GM23338 (cell line): ENCODE measurements around the gene N4BP2. TPM values are rescaled to one million over a fixed set of nuclear protein-coding genes. Genes with fewer than 3 reads are reported as not detected.

Experiments
- ATAC-seq: fragments of 200-7000 bp; cut with Tn5 transposase; 3 replicates; pipeline ENCODE4 v1.9.1; 2020
- DNase-seq: peaks from one replicate; pipeline ENCODE4 v3.0.0-alpha.2; 2015; ENCODE audit warnings: low spot score
- H2AFZ ChIP-seq: fragments of 200-600 bp; sonication (generic); 2 replicates; pipeline ENCODE4 v1.8.0; 2016; ENCODE audit warnings: antibody characterized with exemption, mild to moderate bottlenecking, moderate library complexity
- H3F3A ChIP-seq: fragments of 200-600 bp; sonication (generic); replicated peaks from 2 replicates; pipeline ENCODE4 v1.8.0; 2017; ENCODE audit warnings: antibody characterized with exemption, mixed run types, low read depth
- H3K27ac ChIP-seq: fragments of 200-600 bp; sonication (generic); 2 replicates; pipeline ENCODE4 v1.6.1; 2016; ENCODE audit warnings: low read depth
- H3K27me3 ChIP-seq: fragments of 200-600 bp; sonication (generic); 2 replicates; pipeline ENCODE4 v1.8.0; 2016; ENCODE audit warnings: mild to moderate bottlenecking, mixed run types, moderate library complexity; ENCODE audit not compliant: insufficient read depth
- H3K36me3 ChIP-seq: fragments of 200-600 bp; sonication (generic); 2 replicates; pipeline ENCODE4 v1.8.0; 2016; ENCODE audit warnings: mild to moderate bottlenecking; ENCODE audit not compliant: insufficient read depth
- H3K4me1 ChIP-seq: fragments of 200-600 bp; sonication (generic); 2 replicates; pipeline ENCODE4 v1.8.0; 2016; ENCODE audit warnings: mild to moderate bottlenecking, moderate library complexity; ENCODE audit not compliant: insufficient read depth
- H3K4me2 ChIP-seq: fragments of 200-600 bp; sonication (generic); 2 replicates; pipeline ENCODE4 v1.7.1; 2017; ENCODE audit warnings: mixed run types
- H3K4me3 ChIP-seq: fragments of 200-600 bp; sonication (generic); 2 replicates; pipeline ENCODE4 v1.6.1; 2016; ENCODE audit warnings: mixed run types
- H3K79me2 ChIP-seq: fragments of 200-600 bp; sonication (generic); replicated peaks from 2 replicates; pipeline ENCODE4 v1.8.0; 2017; ENCODE audit warnings: mild to moderate bottlenecking; ENCODE audit not compliant: insufficient read depth
- H3K9me2 ChIP-seq: fragments of 200-600 bp; sonication (generic); 2 replicates; pipeline ENCODE4 v1.8.0; 2017; ENCODE audit not compliant: insufficient read depth
- H4K20me1 ChIP-seq: fragments of 200-600 bp; sonication (generic); replicated peaks from 2 replicates; pipeline ENCODE4 v1.8.0; 2017; ENCODE audit warnings: mild to moderate bottlenecking; ENCODE audit not compliant: insufficient read depth
- H3K27ac Mint-ChIP-seq: 2 replicates; pipeline ENCODE4 v1.8.0; 2020; ENCODE audit warnings: inconsistent platforms, mild to moderate bottlenecking, moderate library complexity, mixed read lengths
- H3K27me3 Mint-ChIP-seq: 3 replicates; pipeline ENCODE4 v1.8.0; 2022; ENCODE audit warnings: low read depth, mild to moderate bottlenecking, moderate library complexity, mixed read lengths, inconsistent platforms; ENCODE audit not compliant: insufficient read depth, poor library complexity
- H3K36me3 Mint-ChIP-seq: 3 replicates; pipeline ENCODE4 v1.8.0; 2021; ENCODE audit warnings: low read depth, mild to moderate bottlenecking, inconsistent platforms, moderate library complexity, mixed read lengths
- H3K4me1 Mint-ChIP-seq: 3 replicates; pipeline ENCODE4 v1.8.0; 2020; ENCODE audit warnings: mild to moderate bottlenecking, inconsistent platforms, mixed read lengths
- H3K4me3 Mint-ChIP-seq: 3 replicates; pipeline ENCODE4 v1.8.0; 2021; ENCODE audit warnings: moderate library complexity, mild to moderate bottlenecking, inconsistent platforms, mixed read lengths
- H3K9me3 Mint-ChIP-seq: 3 replicates; pipeline ENCODE4 v1.8.0; 2020; ENCODE audit warnings: moderate library complexity, mild to moderate bottlenecking, inconsistent platforms, mixed read lengths
- CREB1 ChIP-seq: fragments of 250-450 bp; sonication (Bioruptor Pico); IDR thresholded peaks from 2 replicates; pipeline ENCODE4 v1.5.0; 2020; ENCODE audit warnings: low read depth, mild to moderate bottlenecking, moderate library complexity
- EZH2 ChIP-seq: fragments of 200-600 bp; sonication (generic); IDR thresholded peaks from one replicate; pipeline ENCODE4 v1.8.0; 2017; ENCODE audit warnings: antibody characterized with exemption, mild to moderate bottlenecking, low read depth; ENCODE audit not compliant: unreplicated experiment
- EZH2phosphoT487 ChIP-seq: fragments of 200-600 bp; sonication (generic); IDR thresholded peaks from one replicate; pipeline ENCODE4 v1.8.1; 2018; ENCODE audit warnings: antibody characterized with exemption; ENCODE audit not compliant: unreplicated experiment
- JUNB ChIP-seq: IDR thresholded peaks from one replicate; pipeline ENCODE4 v1.6.1; 2016; ENCODE audit warnings: antibody characterized with exemption; ENCODE audit not compliant: unreplicated experiment
- NANOG ChIP-seq: IDR thresholded peaks from 2 replicates; pipeline ENCODE4 v1.6.1; 2016; ENCODE audit warnings: antibody characterized with exemption, borderline replicate concordance
- POLR2AphosphoS5 ChIP-seq: IDR thresholded peaks from 2 replicates; pipeline ENCODE4 v1.6.1; 2016; ENCODE audit warnings: antibody characterized with exemption, low read depth
- STAT1 ChIP-seq: IDR thresholded peaks from one replicate; pipeline ENCODE4 v1.6.1; 2016; ENCODE audit warnings: antibody characterized with exemption; ENCODE audit not compliant: unreplicated experiment
- ZNF114 ChIP-seq: fragments of 250-450 bp; sonication (Bioruptor Pico); IDR thresholded peaks from 2 replicates; pipeline ENCODE4 v1.5.0; 2020; ENCODE audit warnings: mild to moderate bottlenecking, moderate library complexity
- ZNF331 ChIP-seq: fragments of 250-450 bp; sonication (Bioruptor Pico); IDR thresholded peaks from 2 replicates; pipeline ENCODE4 v1.5.0; 2020; ENCODE audit warnings: low read depth, mild to moderate bottlenecking, moderate library complexity
- ZNF462 ChIP-seq: fragments of 250-450 bp; sonication (Bioruptor Pico); IDR thresholded peaks from 2 replicates; pipeline ENCODE4 v1.5.0; 2020; ENCODE audit warnings: mild to moderate bottlenecking, moderate library complexity
- polyA plus RNA-seq: library from polyadenylated mRNA; unstranded; fragments of >200 nt; fragmentation: Nextera tagmentation; extraction: Ambion mirVana; gene quantifications from 2 replicates; pipeline ENCODE4 v1.2.1, GENCODE V29; 2016
- total RNA-seq: library from RNA; depleted of rRNA; stranded (reverse); fragments of >200 nt; shearing (Covaris generic); gene quantifications from 2 replicates; pipeline ENCODE4 v1.2.3, GENCODE V29; 2014
- TF ChIP-seq, protein P1 (sequence below): IDR thresholded peaks from one replicate; pipeline ENCODE4 v1.6.1; 2018; ENCODE audit warnings: antibody characterized with exemption; ENCODE audit not compliant: unreplicated experiment
- TF ChIP-seq, protein P2 (sequence below): IDR thresholded peaks from 2 replicates; pipeline ENCODE4 v1.6.1; 2016; ENCODE audit warnings: antibody characterized with exemption
- TF ChIP-seq, protein P3 (sequence below), 2 experiments: fragments of 200-600 bp in 1 of 2; sonication (generic) in 1 of 2; conservative IDR thresholded peaks; 2 replicates each; pipeline versions ENCODE4 v1.5.1 to v1.6.1; 2016 to 2017; ENCODE audit warnings: antibody characterized with exemption in 2 of 2, low read depth in 2 of 2, mild to moderate bottlenecking in 2 of 2, moderate library complexity in 1 of 2

N4BP2 gene
- total and polyA plus RNA-seq, 2 experiments from 2014 or later: 25.6 to 46.3 TPM

DNA sequence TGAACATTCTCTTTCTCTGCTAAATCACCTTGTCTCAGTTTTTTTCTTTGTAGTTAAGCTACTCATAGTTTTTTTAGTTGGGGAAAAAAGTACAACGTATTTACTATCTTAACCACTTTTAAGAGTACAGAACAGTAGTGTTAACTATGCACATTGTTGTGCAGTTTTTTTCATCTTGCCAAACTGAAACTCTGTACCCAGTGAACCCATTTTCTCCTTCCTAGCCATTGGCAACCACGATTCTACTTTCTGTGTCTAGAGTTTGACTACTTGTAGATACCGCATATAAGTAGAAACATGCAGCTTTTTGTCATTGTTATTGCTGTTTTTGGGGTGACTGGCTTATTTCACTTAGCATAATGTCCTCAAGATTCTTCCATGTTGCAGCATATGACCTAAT lies 10.0 kb downstream of the N4BP2 start:
- TF ChIP-seq JUNB (no peak), EZH2 (no peak), CREB1 (no peak), NANOG (no peak), EZH2phosphoT487 (no peak), STAT1 (no peak), ZNF331 (CRISPR knock-in tag) (no peak), ZNF462 (no peak), ZNF114 (CRISPR knock-in tag) (no peak), POLR2AphosphoS5 (no peak)
- TF ChIP-seq, protein P1, sequence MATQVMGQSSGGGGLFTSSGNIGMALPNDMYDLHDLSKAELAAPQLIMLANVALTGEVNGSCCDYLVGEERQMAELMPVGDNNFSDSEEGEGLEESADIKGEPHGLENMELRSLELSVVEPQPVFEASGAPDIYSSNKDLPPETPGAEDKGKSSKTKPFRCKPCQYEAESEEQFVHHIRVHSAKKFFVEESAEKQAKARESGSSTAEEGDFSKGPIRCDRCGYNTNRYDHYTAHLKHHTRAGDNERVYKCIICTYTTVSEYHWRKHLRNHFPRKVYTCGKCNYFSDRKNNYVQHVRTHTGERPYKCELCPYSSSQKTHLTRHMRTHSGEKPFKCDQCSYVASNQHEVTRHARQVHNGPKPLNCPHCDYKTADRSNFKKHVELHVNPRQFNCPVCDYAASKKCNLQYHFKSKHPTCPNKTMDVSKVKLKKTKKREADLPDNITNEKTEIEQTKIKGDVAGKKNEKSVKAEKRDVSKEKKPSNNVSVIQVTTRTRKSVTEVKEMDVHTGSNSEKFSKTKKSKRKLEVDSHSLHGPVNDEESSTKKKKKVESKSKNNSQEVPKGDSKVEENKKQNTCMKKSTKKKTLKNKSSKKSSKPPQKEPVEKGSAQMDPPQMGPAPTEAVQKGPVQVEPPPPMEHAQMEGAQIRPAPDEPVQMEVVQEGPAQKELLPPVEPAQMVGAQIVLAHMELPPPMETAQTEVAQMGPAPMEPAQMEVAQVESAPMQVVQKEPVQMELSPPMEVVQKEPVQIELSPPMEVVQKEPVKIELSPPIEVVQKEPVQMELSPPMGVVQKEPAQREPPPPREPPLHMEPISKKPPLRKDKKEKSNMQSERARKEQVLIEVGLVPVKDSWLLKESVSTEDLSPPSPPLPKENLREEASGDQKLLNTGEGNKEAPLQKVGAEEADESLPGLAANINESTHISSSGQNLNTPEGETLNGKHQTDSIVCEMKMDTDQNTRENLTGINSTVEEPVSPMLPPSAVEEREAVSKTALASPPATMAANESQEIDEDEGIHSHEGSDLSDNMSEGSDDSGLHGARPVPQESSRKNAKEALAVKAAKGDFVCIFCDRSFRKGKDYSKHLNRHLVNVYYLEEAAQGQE: no peak
- TF ChIP-seq, protein P2, sequence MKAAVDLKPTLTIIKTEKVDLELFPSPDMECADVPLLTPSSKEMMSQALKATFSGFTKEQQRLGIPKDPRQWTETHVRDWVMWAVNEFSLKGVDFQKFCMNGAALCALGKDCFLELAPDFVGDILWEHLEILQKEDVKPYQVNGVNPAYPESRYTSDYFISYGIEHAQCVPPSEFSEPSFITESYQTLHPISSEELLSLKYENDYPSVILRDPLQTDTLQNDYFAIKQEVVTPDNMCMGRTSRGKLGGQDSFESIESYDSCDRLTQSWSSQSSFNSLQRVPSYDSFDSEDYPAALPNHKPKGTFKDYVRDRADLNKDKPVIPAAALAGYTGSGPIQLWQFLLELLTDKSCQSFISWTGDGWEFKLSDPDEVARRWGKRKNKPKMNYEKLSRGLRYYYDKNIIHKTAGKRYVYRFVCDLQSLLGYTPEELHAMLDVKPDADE: no peak
- TF ChIP-seq, protein P3, sequence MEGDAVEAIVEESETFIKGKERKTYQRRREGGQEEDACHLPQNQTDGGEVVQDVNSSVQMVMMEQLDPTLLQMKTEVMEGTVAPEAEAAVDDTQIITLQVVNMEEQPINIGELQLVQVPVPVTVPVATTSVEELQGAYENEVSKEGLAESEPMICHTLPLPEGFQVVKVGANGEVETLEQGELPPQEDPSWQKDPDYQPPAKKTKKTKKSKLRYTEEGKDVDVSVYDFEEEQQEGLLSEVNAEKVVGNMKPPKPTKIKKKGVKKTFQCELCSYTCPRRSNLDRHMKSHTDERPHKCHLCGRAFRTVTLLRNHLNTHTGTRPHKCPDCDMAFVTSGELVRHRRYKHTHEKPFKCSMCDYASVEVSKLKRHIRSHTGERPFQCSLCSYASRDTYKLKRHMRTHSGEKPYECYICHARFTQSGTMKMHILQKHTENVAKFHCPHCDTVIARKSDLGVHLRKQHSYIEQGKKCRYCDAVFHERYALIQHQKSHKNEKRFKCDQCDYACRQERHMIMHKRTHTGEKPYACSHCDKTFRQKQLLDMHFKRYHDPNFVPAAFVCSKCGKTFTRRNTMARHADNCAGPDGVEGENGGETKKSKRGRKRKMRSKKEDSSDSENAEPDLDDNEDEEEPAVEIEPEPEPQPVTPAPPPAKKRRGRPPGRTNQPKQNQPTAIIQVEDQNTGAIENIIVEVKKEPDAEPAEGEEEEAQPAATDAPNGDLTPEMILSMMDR (conservative IDR thresholded peaks at IDR 0.05; ENCODE audit: low read depth in 2 of 2): no peak
- H3K4me3 ChIP-seq: no peak overlapping the region
- no peak overlapping the region for H3K27ac ChIP-seq
- no peak for ATAC-seq
- no peak for DNase-seq
- no peaks in the 10 kb centered on the region for H3F3A ChIP-seq
- peaks cover 5% of the 10 kb centered on the region; the same call in 1 of the 2 replicates for H3K36me3 ChIP-seq
- H3K9me2 ChIP-seq: no peaks in the 10 kb centered on the region
- no peaks in the 10 kb centered on the region; the same call in 2 of the 3 replicates for H3K4me1 Mint-ChIP-seq
- H3K27me3 ChIP-seq: no peaks in the 10 kb centered on the region
- H3K9me3 Mint-ChIP-seq: no peaks in the 10 kb centered on the region
- H2AFZ ChIP-seq: no peak overlapping the region
- peaks cover 23% of the 10 kb centered on the region; the same call in 2 of the 3 replicates for H3K36me3 Mint-ChIP-seq
- no peak overlapping the region for H3K4me3 Mint-ChIP-seq
- no peak overlapping the region for H3K4me2 ChIP-seq
- peaks cover 14% of the 10 kb centered on the region for H4K20me1 ChIP-seq
- H3K79me2 ChIP-seq: peaks cover 100% of the 10 kb centered on the region
- H3K27me3 Mint-ChIP-seq: no peaks in the 10 kb centered on the region
- H3K4me1 ChIP-seq: no peaks in the 10 kb centered on the region
- no peak overlapping the region for H3K27ac Mint-ChIP-seq
